HCT116 (cell line): Measurements from ENCODE around the gene CHAMP1. TPM values are rescaled to one million over a fixed set of nuclear protein-coding genes. Genes with fewer than 3 reads are reported as not detected.

ENCODE experiments used
- ATAC-seq: fragments of 200-7000 bp; cut with Tn5 transposase; 2 replicates; pipeline ENCODE4 v1.9.1; 2020; ENCODE audit warnings: mild to moderate bottlenecking, moderate library complexity
- BruUV-seq: library from RNA; stranded (reverse); fragments of 400-500 nt; replicated peaks from 2 replicates; lab custom pipeline; 2021; lab: Mats Ljungman, UMichigan
- CTCF ChIA-PET: fragments of 300-600 bp; sonication (Branson Sonifier 250); formaldehyde crosslinking; loops from one replicate; lab custom pipeline; 2021; ENCODE audit warnings: antibody characterized with exemption; lab: Charles Lee
- POLR2A ChIA-PET: fragments of 300-600, 350-600 bp; sonication (Branson Sonifier 250); formaldehyde crosslinking; loops from one replicate; lab custom pipeline; 2021; ENCODE audit warnings: antibody characterized with exemption; lab: Charles Lee
- RAD21 ChIA-PET, 2 experiments: fragments of 300-600 bp; sonication (Branson Sonifier 250); formaldehyde crosslinking; loops; one replicate each; lab custom pipeline; 2023; ENCODE audit warnings: low total read pairs in 2 of 2; ENCODE audit not compliant: uncharacterized antibody in 2 of 2, unreplicated experiment in 2 of 2, low non-redundant PET in 1 of 2; lab: Charles Lee
- DNase-seq: peaks from one replicate; pipeline ENCODE4 v3.0.0-alpha.2; 2010; ENCODE audit warnings: low read depth, low spot score
- H2AFZ ChIP-seq: fragments of 200-600 bp; shearing (Covaris generic), sonication (generic); 2 replicates; pipeline ENCODE4 v1.6.1; 2017; ENCODE audit warnings: low read depth, mixed run types, mixed read lengths, antibody characterized with exemption, low read length; ENCODE audit not compliant: poor library complexity, severe bottlenecking
- H3K27ac ChIP-seq: 2 replicates; pipeline ENCODE4 v1.5.1; 2012; ENCODE audit warnings: low read depth, low read length
- H3K27me3 ChIP-seq: fragments of 200-600 bp; sonication (generic); 2 replicates; pipeline ENCODE4 v1.6.1; 2016; ENCODE audit warnings: mixed run types, low read length, mixed read lengths; ENCODE audit not compliant: insufficient read depth
- H3K36me3 ChIP-seq, 2 experiments: fragments of 200-500 bp in 1 of 2; fragments of 200-600 bp in 1 of 2; sonication (Bioruptor generic) in 1 of 2; sonication (generic) in 1 of 2; 2 replicates each; pipeline versions ENCODE4 v1.5.1 to v1.6.1; 2014 to 2016; ENCODE audit warnings: low read length in 2 of 2, inconsistent platforms in 1 of 2, mixed read lengths in 1 of 2, mixed run types in 1 of 2; ENCODE audit not compliant: insufficient read depth in 2 of 2, control insufficient read depth in 1 of 2
- H3K4me1 ChIP-seq, 2 experiments: fragments of 200-600 bp in 1 of 2; sonication (generic) in 1 of 2; 2 replicates each; pipeline versions ENCODE4 v1.5.1 to v1.6.1; 2012 to 2017; ENCODE audit warnings: low read length in 2 of 2, inconsistent platforms in 1 of 2, mild to moderate bottlenecking in 1 of 2, mixed read lengths in 1 of 2, mixed run types in 1 of 2, moderate library complexity in 1 of 2; ENCODE audit not compliant: insufficient read depth in 2 of 2, control insufficient read depth in 1 of 2
- H3K4me2 ChIP-seq: fragments of 200-600 bp; sonication (generic); 2 replicates; pipeline ENCODE4 v1.6.1; 2017; ENCODE audit warnings: mixed run types, low read length, mixed read lengths
- H3K4me3 ChIP-seq, 2 experiments: fragments of 200-600 bp in 1 of 2; sonication (generic) in 1 of 2; replicated peaks in 1 of 2; 2 replicates each; pipeline ENCODE4 v1.5.1; 2011 to 2016; ENCODE audit warnings: low read length in 2 of 2, control low read depth in 1 of 2, low read depth in 1 of 2, mild to moderate bottlenecking in 1 of 2, mixed read lengths in 1 of 2, mixed run types in 1 of 2
- H3K79me2 ChIP-seq: fragments of 200-600 bp; sonication (generic); 2 replicates; pipeline ENCODE4 v1.6.1; 2017; ENCODE audit warnings: mild to moderate bottlenecking, mixed run types, low read length, moderate library complexity, mixed read lengths; ENCODE audit not compliant: insufficient read depth
- H3K9ac ChIP-seq: fragments of 200-600 bp; sonication (generic); 2 replicates; pipeline ENCODE4 v1.6.1; 2016; ENCODE audit warnings: low read length, mixed read lengths
- H3K9me2 ChIP-seq: fragments of 200-600 bp; sonication (generic), shearing (Covaris generic); 2 replicates; pipeline ENCODE4 v1.6.1; 2017; ENCODE audit warnings: mixed run types, mild to moderate bottlenecking, moderate library complexity; ENCODE audit not compliant: insufficient read depth
- H3K9me3 ChIP-seq, 2 experiments: fragments of 200-500 bp in 1 of 2; fragments of 200-600 bp in 1 of 2; sonication (Bioruptor generic) in 1 of 2; sonication (generic) in 1 of 2; 2 replicates each; pipeline ENCODE4 v1.6.1; 2014 to 2017; ENCODE audit warnings: low read length in 2 of 2, mixed read lengths in 2 of 2, inconsistent platforms in 1 of 2, low read depth in 1 of 2, mild to moderate bottlenecking in 1 of 2, mixed run types in 1 of 2, moderate library complexity in 1 of 2; ENCODE audit not compliant: control insufficient read depth in 1 of 2, insufficient read depth in 1 of 2
- H4K20me1 ChIP-seq: fragments of 200-600 bp; sonication (generic), shearing (Covaris generic); 2 replicates; pipeline ENCODE4 v1.6.1; 2017; ENCODE audit warnings: mixed run types, mild to moderate bottlenecking, moderate library complexity; ENCODE audit not compliant: insufficient read depth
- JUND ChIP-seq: IDR thresholded peaks from 2 replicates; pipeline ENCODE4 v1.6.1; 2012
- intact Hi-C: fragments of 100-400 bp; cut with micrococcal nuclease; formaldehyde crosslinking; loops from 2 replicates; pipeline ENCODE4 v1.10.0; 2022
- total RNA-seq: library from RNA; stranded (reverse); gene quantifications from one replicate; pipeline ENCODE4 v1.2.1, GENCODE V29; 2021; ENCODE audit not compliant: unreplicated experiment
- TF ChIP-seq, protein P1 (sequence below), 3 experiments: fragments of 200-600 bp in 1 of 3; sonication (generic) in 1 of 3; IDR thresholded peaks in 2 of 3; conservative IDR thresholded peaks in 1 of 3; 2 replicates each; pipeline ENCODE4 v1.5.1; 2012 to 2017; ENCODE audit warnings: low read depth in 2 of 3, low read length in 2 of 3, antibody characterized with exemption in 1 of 3, borderline replicate concordance in 1 of 3, control low read depth in 1 of 3, mild to moderate bottlenecking in 1 of 3, mixed read lengths in 1 of 3, mixed run types in 1 of 3, moderate library complexity in 1 of 3; ENCODE audit not compliant: insufficient read depth in 1 of 3
- TF ChIP-seq, protein P2 (sequence below): IDR thresholded peaks from 2 replicates; pipeline ENCODE4 v1.6.1; 2012; ENCODE audit warnings: low read depth

The CHAMP1 gene
- total RNA-seq, 1 experiment from 2014 or later, result 31.5 TPM

GRCh38 chr13:114303700-114304327 is 10.5 kb upstream of the CHAMP1 start:
- H3K79me2 ChIP-seq, result no peaks in the 10 kb centered on the region
- ChIA-PET CTCF (no interaction called here), RAD21 (no interaction called here), POLR2A (no interaction called here)
- no peaks in the 10 kb centered on the region for H3K27me3 ChIP-seq
- H2AFZ ChIP-seq, result no peak overlapping the region
- ATAC-seq (peak; percentile 65), DNase-seq (no peak)
- H3K9me2 ChIP-seq, result no peaks in the 10 kb centered on the region
- no peak overlapping the region for H3K27ac ChIP-seq
- TF ChIP-seq, protein P1, sequence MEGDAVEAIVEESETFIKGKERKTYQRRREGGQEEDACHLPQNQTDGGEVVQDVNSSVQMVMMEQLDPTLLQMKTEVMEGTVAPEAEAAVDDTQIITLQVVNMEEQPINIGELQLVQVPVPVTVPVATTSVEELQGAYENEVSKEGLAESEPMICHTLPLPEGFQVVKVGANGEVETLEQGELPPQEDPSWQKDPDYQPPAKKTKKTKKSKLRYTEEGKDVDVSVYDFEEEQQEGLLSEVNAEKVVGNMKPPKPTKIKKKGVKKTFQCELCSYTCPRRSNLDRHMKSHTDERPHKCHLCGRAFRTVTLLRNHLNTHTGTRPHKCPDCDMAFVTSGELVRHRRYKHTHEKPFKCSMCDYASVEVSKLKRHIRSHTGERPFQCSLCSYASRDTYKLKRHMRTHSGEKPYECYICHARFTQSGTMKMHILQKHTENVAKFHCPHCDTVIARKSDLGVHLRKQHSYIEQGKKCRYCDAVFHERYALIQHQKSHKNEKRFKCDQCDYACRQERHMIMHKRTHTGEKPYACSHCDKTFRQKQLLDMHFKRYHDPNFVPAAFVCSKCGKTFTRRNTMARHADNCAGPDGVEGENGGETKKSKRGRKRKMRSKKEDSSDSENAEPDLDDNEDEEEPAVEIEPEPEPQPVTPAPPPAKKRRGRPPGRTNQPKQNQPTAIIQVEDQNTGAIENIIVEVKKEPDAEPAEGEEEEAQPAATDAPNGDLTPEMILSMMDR (IDR thresholded peaks at IDR 0.05 in 2 of 3, conservative IDR thresholded peaks at IDR 0.05 in 1 of 3; ENCODE audit: borderline replicate concordance in 1 of 3, insufficient read depth in 1 of 3, low read depth in 2 of 3, low read length in 2 of 3), result 0 out of 6 replicates have a peak, but pooled peaks of 1 of the 3 experiments have one; percentile 5
- TF ChIP-seq, protein P2, sequence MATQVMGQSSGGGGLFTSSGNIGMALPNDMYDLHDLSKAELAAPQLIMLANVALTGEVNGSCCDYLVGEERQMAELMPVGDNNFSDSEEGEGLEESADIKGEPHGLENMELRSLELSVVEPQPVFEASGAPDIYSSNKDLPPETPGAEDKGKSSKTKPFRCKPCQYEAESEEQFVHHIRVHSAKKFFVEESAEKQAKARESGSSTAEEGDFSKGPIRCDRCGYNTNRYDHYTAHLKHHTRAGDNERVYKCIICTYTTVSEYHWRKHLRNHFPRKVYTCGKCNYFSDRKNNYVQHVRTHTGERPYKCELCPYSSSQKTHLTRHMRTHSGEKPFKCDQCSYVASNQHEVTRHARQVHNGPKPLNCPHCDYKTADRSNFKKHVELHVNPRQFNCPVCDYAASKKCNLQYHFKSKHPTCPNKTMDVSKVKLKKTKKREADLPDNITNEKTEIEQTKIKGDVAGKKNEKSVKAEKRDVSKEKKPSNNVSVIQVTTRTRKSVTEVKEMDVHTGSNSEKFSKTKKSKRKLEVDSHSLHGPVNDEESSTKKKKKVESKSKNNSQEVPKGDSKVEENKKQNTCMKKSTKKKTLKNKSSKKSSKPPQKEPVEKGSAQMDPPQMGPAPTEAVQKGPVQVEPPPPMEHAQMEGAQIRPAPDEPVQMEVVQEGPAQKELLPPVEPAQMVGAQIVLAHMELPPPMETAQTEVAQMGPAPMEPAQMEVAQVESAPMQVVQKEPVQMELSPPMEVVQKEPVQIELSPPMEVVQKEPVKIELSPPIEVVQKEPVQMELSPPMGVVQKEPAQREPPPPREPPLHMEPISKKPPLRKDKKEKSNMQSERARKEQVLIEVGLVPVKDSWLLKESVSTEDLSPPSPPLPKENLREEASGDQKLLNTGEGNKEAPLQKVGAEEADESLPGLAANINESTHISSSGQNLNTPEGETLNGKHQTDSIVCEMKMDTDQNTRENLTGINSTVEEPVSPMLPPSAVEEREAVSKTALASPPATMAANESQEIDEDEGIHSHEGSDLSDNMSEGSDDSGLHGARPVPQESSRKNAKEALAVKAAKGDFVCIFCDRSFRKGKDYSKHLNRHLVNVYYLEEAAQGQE, result no peak
- TF ChIP-seq JUND, result no peak
- intact Hi-C loops, result no loop called here
- H4K20me1 ChIP-seq, result no peaks in the 10 kb centered on the region
- peaks cover 5 to 8% of the 10 kb centered on the region in 2 experiments; a peak in 1 of 4 replicates for H3K36me3 ChIP-seq
- BruUV-seq, result no TSS peak
- H3K4me1 ChIP-seq, result no peaks in the 10 kb centered on the region
- H3K9me3 ChIP-seq, result no peaks in the 10 kb centered on the region
- H3K4me2 ChIP-seq, result no peak overlapping the region
- H3K4me3 ChIP-seq, result no peak overlapping the region
- H3K9ac ChIP-seq, result no peak overlapping the region
